ENCODE measurements around the gene COL24A1. TPM values are rescaled to one million over a fixed set of nuclear protein-coding genes. Genes with fewer than 3 reads are reported as not detected.
"Not testable (repeated sequence)": the region's sequence is repeated elsewhere in the genome, so short reads cannot be mapped to it uniquely, and the experiment has no call there.

The COL24A1 gene
- total RNA-seq, 4 donors from 2014 or later, result 0.12 to 1.1 (median 0.58) TPM

DNA sequence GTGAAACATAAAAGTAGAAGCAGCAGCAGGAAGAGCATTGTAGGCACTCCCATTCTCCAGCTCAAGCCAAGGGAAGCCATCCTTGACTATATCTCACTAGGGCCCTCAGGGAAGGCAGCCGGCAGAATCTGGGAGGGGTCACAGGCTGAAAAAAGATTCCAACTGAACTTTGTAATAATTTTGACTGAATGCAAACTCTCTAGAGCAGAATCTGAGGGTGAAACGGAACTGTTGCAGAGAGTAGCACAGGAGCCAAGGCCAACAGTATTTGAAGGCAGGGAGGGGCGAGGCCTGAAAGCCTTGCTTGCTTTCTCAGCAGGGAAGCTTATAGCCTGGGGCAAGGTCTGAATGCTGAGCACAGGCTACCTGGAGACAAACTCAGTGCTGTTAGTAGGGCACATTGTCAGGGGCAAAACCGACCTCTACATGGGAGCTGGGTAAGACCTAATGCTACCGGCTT is 180.6 kb downstream of the COL24A1 start:
- TF ChIP-seq, protein P1, sequence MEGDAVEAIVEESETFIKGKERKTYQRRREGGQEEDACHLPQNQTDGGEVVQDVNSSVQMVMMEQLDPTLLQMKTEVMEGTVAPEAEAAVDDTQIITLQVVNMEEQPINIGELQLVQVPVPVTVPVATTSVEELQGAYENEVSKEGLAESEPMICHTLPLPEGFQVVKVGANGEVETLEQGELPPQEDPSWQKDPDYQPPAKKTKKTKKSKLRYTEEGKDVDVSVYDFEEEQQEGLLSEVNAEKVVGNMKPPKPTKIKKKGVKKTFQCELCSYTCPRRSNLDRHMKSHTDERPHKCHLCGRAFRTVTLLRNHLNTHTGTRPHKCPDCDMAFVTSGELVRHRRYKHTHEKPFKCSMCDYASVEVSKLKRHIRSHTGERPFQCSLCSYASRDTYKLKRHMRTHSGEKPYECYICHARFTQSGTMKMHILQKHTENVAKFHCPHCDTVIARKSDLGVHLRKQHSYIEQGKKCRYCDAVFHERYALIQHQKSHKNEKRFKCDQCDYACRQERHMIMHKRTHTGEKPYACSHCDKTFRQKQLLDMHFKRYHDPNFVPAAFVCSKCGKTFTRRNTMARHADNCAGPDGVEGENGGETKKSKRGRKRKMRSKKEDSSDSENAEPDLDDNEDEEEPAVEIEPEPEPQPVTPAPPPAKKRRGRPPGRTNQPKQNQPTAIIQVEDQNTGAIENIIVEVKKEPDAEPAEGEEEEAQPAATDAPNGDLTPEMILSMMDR (IDR thresholded peaks at IDR 0.05), result no peak
- ATAC-seq (ENCODE audit: low FRiP score) (no peak), DNase-seq (ENCODE audit: low spot score) (no peak)

DNA sequence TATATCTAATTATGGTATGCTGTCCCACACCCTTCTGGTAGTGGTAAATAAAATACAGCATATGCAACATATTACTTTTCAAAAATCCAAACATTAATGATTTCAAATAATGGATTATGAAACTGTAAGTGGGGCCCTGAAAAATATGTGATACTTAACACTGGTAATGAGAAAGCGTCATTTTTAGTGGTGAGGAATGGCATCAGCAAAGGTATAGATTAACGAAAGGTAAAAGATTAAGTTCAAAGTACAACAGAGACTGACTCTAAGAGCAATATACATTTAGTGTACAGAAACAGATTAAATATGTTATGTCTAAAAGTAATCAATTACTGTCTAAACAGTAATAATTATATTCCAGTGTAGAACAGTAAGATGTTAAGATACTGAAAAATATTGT is 194.1 kb downstream of the COL24A1 start:
- TF ChIP-seq, protein P1 (IDR thresholded peaks at IDR 0.05), result no peak
- no peak for DNase-seq (ENCODE audit: low spot score)
- ATAC-seq (ENCODE audit: low FRiP score), result no peak

DNA sequence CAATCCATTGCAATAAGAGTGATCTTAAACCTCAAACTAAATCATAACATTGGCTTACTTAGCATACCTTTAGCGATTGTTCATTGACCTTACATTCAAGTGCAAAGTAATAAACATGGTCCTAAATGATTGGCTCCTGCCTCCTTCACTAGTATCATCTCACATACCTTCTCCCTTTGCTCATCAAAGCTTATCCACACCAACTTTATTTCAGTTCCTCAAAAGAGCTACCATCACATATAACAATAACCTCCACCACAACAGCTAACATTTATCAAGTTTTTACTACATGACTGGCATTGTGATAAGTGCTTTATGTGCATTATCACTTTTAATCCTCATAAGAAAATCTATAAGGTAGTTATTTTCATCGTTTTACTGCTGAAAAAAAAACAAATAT is 198.8 kb downstream of the COL24A1 start:
- ATAC-seq (ENCODE audit: low FRiP score) (no peak), DNase-seq (ENCODE audit: low spot score) (no peak)
- TF ChIP-seq, protein P1 (IDR thresholded peaks at IDR 0.05), result no peak

DNA sequence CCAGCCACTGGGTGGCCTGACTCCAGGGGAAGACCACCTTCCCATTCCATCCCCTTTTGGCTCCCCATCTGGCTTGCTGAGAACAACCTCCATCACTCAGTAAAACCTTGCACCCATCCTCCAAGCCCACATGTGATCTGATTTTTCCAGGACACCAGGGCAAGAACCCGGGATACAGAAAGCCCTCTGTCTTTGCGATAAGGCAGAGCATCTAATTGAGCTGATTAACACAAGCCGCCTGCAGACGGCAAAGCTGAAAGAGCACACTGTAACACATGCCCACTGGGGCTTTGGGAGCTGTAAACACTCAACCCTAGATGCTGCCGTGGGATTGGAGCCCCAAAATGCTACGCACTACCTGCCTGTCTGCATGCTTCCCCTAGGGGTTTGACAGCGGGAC is 201.4 kb downstream of the COL24A1 start:
- DNase-seq (ENCODE audit: low spot score); ATAC-seq (ENCODE audit: low FRiP score): not testable (repeated sequence)

DNA sequence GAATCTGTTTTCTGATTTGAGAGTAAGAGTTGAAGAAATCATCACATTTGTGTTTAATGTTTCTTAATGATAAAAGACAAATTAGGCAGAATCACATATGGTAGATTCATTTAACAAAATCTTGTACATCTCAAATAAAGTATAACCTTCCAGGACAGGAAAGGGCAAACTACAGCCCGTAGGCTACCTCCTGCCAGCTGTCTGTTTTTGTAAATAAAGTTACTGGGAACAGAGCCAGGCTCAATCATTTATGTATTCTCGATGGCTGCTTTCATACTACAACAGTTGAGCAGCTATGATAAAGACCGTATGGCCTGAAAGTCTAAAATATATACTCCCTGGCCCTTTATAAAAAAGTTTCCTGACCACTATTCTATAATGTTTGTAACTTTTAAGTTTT is 204.1 kb downstream of the COL24A1 start:
- DNase-seq (ENCODE audit: low spot score) (no peak), ATAC-seq (ENCODE audit: low FRiP score) (no peak)
- TF ChIP-seq, protein P1 (IDR thresholded peaks at IDR 0.05), result no peak

DNA sequence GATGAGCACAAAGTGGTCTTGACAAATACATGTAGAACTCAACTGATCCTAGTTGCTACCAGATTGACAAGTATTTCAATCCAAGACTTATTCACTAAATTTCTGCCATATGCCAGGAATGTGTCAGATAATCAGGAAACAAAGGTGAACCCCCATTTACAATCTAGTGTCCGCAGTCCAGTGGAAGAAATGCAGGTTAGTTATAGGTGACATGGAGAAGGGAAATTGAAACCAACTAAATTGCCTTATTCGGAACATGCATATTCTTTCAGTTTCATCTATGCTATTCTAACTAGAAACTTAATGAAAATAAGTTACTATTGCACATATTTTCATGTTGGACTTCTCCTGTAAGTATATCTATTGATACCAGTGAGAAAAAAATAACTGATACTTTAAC is 209.4 kb downstream of the COL24A1 start:
- TF ChIP-seq, protein P1 (IDR thresholded peaks at IDR 0.05), result no peak
- ATAC-seq (ENCODE audit: low FRiP score) (no peak), DNase-seq (ENCODE audit: low spot score) (no peak)

DNA sequence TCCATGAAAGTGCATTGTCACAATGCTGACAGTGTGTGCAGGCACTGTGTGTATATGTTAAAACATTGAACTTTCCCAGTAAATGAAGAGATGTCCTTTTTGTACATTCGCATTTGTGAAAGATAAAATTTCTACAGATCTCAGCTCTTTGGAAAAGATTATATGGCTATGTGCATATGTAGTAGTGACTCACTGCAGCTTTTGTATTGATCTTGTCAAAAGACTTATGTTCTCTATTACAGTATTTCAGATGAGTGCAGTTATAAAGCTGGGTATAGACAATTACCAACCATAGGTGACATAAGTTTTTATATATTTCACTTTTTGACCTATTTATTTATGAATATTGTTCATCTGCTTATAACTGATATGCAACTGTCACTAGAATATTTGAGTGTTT is 212.6 kb downstream of the COL24A1 start:
- no peak for DNase-seq (ENCODE audit: low spot score)
- no peak for ATAC-seq (ENCODE audit: low FRiP score)
- TF ChIP-seq, protein P1 (IDR thresholded peaks at IDR 0.05), result no peak

DNA sequence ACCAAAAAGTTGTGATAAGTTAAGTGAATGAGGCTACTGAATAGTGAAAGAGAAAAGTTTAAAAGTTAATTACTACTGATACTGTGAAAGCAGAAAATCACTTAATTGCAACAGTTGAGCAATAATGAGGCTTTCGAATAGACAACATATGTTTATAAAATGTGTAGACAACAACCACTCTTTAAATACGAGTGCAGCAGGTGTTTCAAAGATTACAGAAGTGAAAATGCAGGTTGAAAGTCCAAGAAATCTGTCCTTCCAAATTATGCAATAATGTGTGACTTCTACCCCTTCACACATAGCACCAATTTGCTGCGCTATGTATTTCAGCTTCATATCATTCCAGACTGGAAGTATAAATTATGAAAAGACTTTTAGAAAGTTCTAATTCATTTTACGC is 213.0 kb downstream of the COL24A1 start:
- DNase-seq (ENCODE audit: low spot score) (no peak), ATAC-seq (ENCODE audit: low FRiP score) (no peak)
- TF ChIP-seq, protein P1 (IDR thresholded peaks at IDR 0.05), result no peak
